B cell (primary cell): Measurements from ENCODE around the gene HAGHL. TPM values are rescaled to one million over a fixed set of nuclear protein-coding genes. Genes with fewer than 3 reads are reported as not detected.

ENCODE experiments used
- ATAC-seq: fragments of 200-7000 bp; cut with Tn5 transposase; one replicate; pipeline ENCODE4 v1.10.0; 2021; ENCODE audit warnings: low read depth, mild to moderate bottlenecking, moderate number of reproducible peaks, moderate library complexity
- CTCF ChIA-PET: fragments of 350-600 bp; sonication (Branson Sonifier 250); formaldehyde crosslinking; loops from one replicate; lab custom pipeline; 2021; ENCODE audit warnings: antibody characterized with exemption, inconsistent platforms; lab: Charles Lee
- POLR2A ChIA-PET: fragments of 350-600 bp; sonication (Branson Sonifier 250); formaldehyde crosslinking; loops from one replicate; lab custom pipeline; 2021; ENCODE audit warnings: antibody characterized with exemption; lab: Charles Lee
- DNase-seq: peaks from one replicate; pipeline ENCODE4 v3.0.0; 2013
- H2AFZ ChIP-seq: 2 replicates; pipeline ENCODE4 v1.6.1; 2012; ENCODE audit warnings: mild to moderate bottlenecking, low read depth, low read length; ENCODE audit not compliant: insufficient read depth, poor library complexity, severe bottlenecking
- H3K27ac ChIP-seq, 2 donors: 1 replicate in 1 of 2; 2 replicates in 1 of 2; pipeline ENCODE4 v1.5.1; 2012 to 2013; ENCODE audit warnings: low read length in 2 of 2, mild to moderate bottlenecking in 2 of 2, moderate library complexity in 1 of 2
- H3K27me3 ChIP-seq, 4 experiments: fragments of 200-600 bp in 1 of 4; sonication (generic) in 1 of 4; replicated peaks in 1 of 4; 1 replicate in 2 of 4; 2 replicates in 2 of 4; pipeline versions ENCODE4 v1.6.1 to v1.7.0; 2013 to 2016; ENCODE audit warnings: low read length in 3 of 4, mild to moderate bottlenecking in 2 of 4, mixed read lengths in 1 of 4, moderate library complexity in 1 of 4; ENCODE audit not compliant: insufficient read depth in 4 of 4, control insufficient read depth in 3 of 4; ENCODE audit errors: control extremely low read depth in 1 of 4
- H3K36me3 ChIP-seq, 2 experiments: replicated peaks in 1 of 2; 1 replicate in 1 of 2; 2 replicates in 1 of 2; pipeline versions ENCODE4 v1.6.1 to v1.7.1; 2013; ENCODE audit warnings: low read length in 1 of 2; ENCODE audit not compliant: insufficient read depth in 2 of 2, control insufficient read depth in 1 of 2; ENCODE audit errors: control extremely low read depth in 1 of 2, extremely low read depth in 1 of 2
- H3K4me1 ChIP-seq, 2 donors: fragments of 200-600 bp in 1 of 2; sonication (generic) in 1 of 2; 1 replicate in 1 of 2; 2 replicates in 1 of 2; pipeline versions ENCODE4 v1.5.1 to v1.6.1; 2013 to 2017; ENCODE audit warnings: low read length in 2 of 2; ENCODE audit not compliant: control insufficient read depth in 2 of 2, insufficient read depth in 2 of 2
- H3K4me2 ChIP-seq: replicated peaks from 2 replicates; pipeline ENCODE3; 2012; ENCODE audit warnings: mild to moderate bottlenecking, low read depth, low read length; ENCODE audit not compliant: poor library complexity, severe bottlenecking
- H3K4me3 ChIP-seq, 5 experiments: fragments of 200-600 bp in 1 of 5; sonication (generic) in 1 of 5; 1 replicate in 3 of 5; 2 replicates in 2 of 5; pipeline versions ENCODE4 v1.5.1 to v1.7.0; 2011 to 2016; ENCODE audit warnings: low read length in 4 of 5, mild to moderate bottlenecking in 4 of 5, low read depth in 2 of 5, control low read depth in 1 of 5, moderate library complexity in 1 of 5; ENCODE audit not compliant: insufficient read depth in 1 of 5; ENCODE audit errors: control extremely low read depth in 1 of 5, extremely low read depth in 1 of 5
- H3K79me2 ChIP-seq: fragments of 200-600 bp; sonication (generic); one replicate; pipeline ENCODE4 v1.6.0; 2016; ENCODE audit warnings: low read length; ENCODE audit not compliant: control insufficient read depth, insufficient read depth
- H3K9ac ChIP-seq: fragments of 200-600 bp; sonication (generic); 2 replicates; pipeline ENCODE4 v1.6.1; 2017; ENCODE audit warnings: mild to moderate bottlenecking, low read length, moderate library complexity
- H3K9me3 ChIP-seq, 3 donors: one replicate each; pipeline versions ENCODE4 v1.6.1 to v1.7.1; 2013; ENCODE audit warnings: low read length in 2 of 3; ENCODE audit not compliant: control insufficient read depth in 2 of 3, insufficient read depth in 1 of 3; ENCODE audit errors: control extremely low read depth in 1 of 3
- H4K20me1 ChIP-seq: 2 replicates; pipeline ENCODE4 v1.6.0; 2012; ENCODE audit warnings: mild to moderate bottlenecking, low read length; ENCODE audit not compliant: insufficient read depth, control insufficient read depth, poor library complexity, severe bottlenecking
- H3K27ac Mint-ChIP-seq: one replicate; pipeline ENCODE4 v1.8.0; 2021; ENCODE audit warnings: mixed read lengths
- H3K27me3 Mint-ChIP-seq: one replicate; pipeline ENCODE4 v1.8.0; 2021; ENCODE audit warnings: mixed read lengths
- H3K4me1 Mint-ChIP-seq: one replicate; pipeline ENCODE4 v1.8.0; 2021; ENCODE audit warnings: mixed read lengths
- H3K4me3 Mint-ChIP-seq: one replicate; pipeline ENCODE4 v1.8.0; 2021; ENCODE audit warnings: mixed read lengths
- H3K9me3 Mint-ChIP-seq: one replicate; pipeline ENCODE4 v1.8.0; 2022; ENCODE audit warnings: mixed read lengths; ENCODE audit not compliant: insufficient read depth
- EZH2 ChIP-seq: IDR thresholded peaks from 2 replicates; pipeline ENCODE4 v1.6.1; 2012; ENCODE audit warnings: borderline replicate concordance, low read depth, mild to moderate bottlenecking, moderate library complexity, low read length; ENCODE audit not compliant: insufficient read depth, poor library complexity, severe bottlenecking
- WGBS: methylation state at CpG from one replicate; pipeline ENCODE4 v1.1.5; 2013; ENCODE audit warnings: missing lambda C conversion rate; ENCODE audit not compliant: insufficient coverage; 5-methylcytosine and 5-hydroxymethylcytosine counted together
- intact Hi-C: fragments of 100-400 bp; cut with micrococcal nuclease; formaldehyde crosslinking; loops from one replicate; pipeline ENCODE4 v1.10.0; 2022
- polyA plus RNA-seq: library from polyadenylated mRNA; depleted of rRNA; stranded (reverse); fragments of >200 nt; gene quantifications from 2 replicates; pipeline ENCODE4 v1.2.3, GENCODE V29; 2012
- total RNA-seq, 2 donors: library from RNA; stranded (reverse); fragments of 120-200 nt in 1 of 2; gene quantifications; 1 replicate in 1 of 2; 2 replicates in 1 of 2; pipeline versions ENCODE4 v1.2.3 to v1.2.4, GENCODE V29; 2013 to 2022
- TF ChIP-seq, protein P1 (sequence below): fragments of 200-600 bp; IDR thresholded peaks from one replicate; pipeline ENCODE4 v1.8.0; 2022; ENCODE audit warnings: antibody characterized with exemption, mild to moderate bottlenecking

HAGHL gene
- total and polyA plus RNA-seq, 2 donors (not counting 1 experiment from before 2014, with no cell fraction given) = 32.3 to 87.1 TPM

DNA sequence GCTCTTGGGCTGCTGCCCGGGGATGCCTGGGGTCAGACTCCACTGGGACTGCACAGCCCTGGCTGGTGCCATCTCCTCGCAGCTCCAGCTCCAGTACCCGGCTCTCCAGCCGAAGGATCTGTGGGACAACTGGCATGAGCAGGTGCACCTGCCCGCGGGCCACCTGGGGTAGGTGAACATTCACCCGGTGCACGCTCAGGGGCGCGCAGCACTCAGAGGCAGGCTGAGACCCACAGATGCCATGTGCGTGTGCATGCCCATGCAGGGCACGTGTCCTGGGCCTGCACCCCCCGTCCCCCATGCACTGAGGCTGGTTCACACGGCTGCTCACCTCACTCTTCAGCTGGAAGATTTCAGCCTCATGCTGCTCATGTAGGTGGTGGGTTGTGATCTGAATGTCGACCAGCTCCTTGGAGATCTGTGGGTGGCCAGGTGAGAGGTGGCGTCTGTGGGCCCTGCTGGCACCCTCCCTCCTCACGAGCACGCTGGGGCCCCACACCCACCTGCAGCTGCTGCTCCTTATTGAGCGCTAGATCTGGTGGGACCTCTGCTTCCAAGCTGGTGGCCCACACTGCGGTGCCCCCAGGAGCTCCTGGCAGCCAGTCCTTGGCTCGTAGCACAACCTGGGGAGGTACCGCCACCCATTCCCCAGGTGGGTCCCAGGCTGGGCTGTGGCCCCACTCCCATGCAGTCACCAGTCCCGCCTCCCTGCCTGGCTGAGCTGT, 1.3 kb upstream of the HAGHL start:
- peaks cover 23% of the 10 kb centered on the region for H4K20me1 ChIP-seq
- DNase-seq = peak; percentile 46
- no peak overlapping the region for H2AFZ ChIP-seq
- H3K4me2 ChIP-seq = peak overlapping the region; percentile 97
- ChIA-PET POLR2A (interaction anchor here (0.6 to 2.2 kb wide), 2 partner anchors 10 to 27 kb away, joined by 7 to 11 read pairs; partner anchors contain the start of gene METRN), CTCF (interaction anchor here (0.9 to 1.5 kb wide), 3 partner anchors 10 to 13 kb away, joined by 3 to 8 read pairs (median 5); partner anchors contain the start of gene METRN)
- WGBS = 87% methylated on average over 23 of the region's 23 CpGs
- H3K79me2 ChIP-seq = no peaks in the 10 kb centered on the region
- no peak overlapping the region for H3K4me3 ChIP-seq
- H3K9me3 ChIP-seq = peaks cover 0 to 3% (median 0%) of the 10 kb centered on the region in 3 donors
- no peak for ATAC-seq
- peak overlapping the region in 1 of 2 donors; percentile 33 for H3K27ac ChIP-seq
- Mint-ChIP-seq H3K9me3 (no peaks in the 10 kb centered on the region), H3K4me3 (peak overlapping the region; percentile 79), H3K27ac (peak overlapping the region; percentile 20), H3K27me3 (no peaks in the 10 kb centered on the region), H3K4me1 (peaks cover 19% of the 10 kb centered on the region)
- no peak overlapping the region for H3K9ac ChIP-seq
- H3K4me1 ChIP-seq = peaks cover 17 to 38% of the 10 kb centered on the region in 2 donors
- peaks cover 0 to under 1% of the 10 kb centered on the region in 2 experiments for H3K36me3 ChIP-seq
- TF ChIP-seq, protein P1, sequence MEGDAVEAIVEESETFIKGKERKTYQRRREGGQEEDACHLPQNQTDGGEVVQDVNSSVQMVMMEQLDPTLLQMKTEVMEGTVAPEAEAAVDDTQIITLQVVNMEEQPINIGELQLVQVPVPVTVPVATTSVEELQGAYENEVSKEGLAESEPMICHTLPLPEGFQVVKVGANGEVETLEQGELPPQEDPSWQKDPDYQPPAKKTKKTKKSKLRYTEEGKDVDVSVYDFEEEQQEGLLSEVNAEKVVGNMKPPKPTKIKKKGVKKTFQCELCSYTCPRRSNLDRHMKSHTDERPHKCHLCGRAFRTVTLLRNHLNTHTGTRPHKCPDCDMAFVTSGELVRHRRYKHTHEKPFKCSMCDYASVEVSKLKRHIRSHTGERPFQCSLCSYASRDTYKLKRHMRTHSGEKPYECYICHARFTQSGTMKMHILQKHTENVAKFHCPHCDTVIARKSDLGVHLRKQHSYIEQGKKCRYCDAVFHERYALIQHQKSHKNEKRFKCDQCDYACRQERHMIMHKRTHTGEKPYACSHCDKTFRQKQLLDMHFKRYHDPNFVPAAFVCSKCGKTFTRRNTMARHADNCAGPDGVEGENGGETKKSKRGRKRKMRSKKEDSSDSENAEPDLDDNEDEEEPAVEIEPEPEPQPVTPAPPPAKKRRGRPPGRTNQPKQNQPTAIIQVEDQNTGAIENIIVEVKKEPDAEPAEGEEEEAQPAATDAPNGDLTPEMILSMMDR = no peak
- TF ChIP-seq EZH2 = no peak
- no peaks in the 10 kb centered on the region for H3K27me3 ChIP-seq
- intact Hi-C loops = loop anchor here (5.0 kb wide), 1 partner anchor 887 kb away; the partner anchor contains the start of genes CRAMP1 and IFT140

DNA sequence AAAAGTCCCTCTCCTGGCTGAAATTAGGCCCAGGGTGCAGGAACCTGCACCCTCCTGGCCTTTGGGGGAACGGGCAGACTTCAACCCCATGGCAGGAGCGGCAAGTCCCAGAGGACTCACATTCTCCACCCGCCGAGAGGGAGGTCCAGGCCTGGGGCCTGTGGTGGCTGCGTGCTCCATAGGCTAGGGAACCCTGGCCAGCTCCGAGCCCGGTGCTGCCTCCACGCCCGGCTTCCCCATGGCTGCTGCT, 793 bp upstream of the HAGHL start:
- Mint-ChIP-seq H3K27ac (no peak overlapping the region), H3K27me3 (no peaks in the 10 kb centered on the region), H3K4me3 (peak overlapping the region; percentile 79), H3K9me3 (no peaks in the 10 kb centered on the region), H3K4me1 (peaks cover 19% of the 10 kb centered on the region)
- no peaks in the 10 kb centered on the region for H3K27me3 ChIP-seq
- H3K27ac ChIP-seq = peak overlapping the region; percentile 19 to 33
- ATAC-seq (no peak), DNase-seq (peak; percentile 50)
- POLR2A ChIA-PET = interaction anchor here (0.6 to 2.2 kb wide), 2 partner anchors 11 to 28 kb away, joined by 7 to 11 read pairs; partner anchors contain the start of gene METRN
- peaks cover 0 to 5% of the 10 kb centered on the region in 2 experiments for H3K36me3 ChIP-seq
- 35% methylated on average over 9 of the region's 9 CpGs for WGBS
- H3K9me3 ChIP-seq = peaks cover 0 to 3% (median 0%) of the 10 kb centered on the region in 3 donors
- intact Hi-C loops = loop anchor here (5.0 kb wide), 1 partner anchor 886 kb away; the partner anchor contains the start of genes CRAMP1 and IFT140
- TF ChIP-seq, protein P1 = no peak
- TF ChIP-seq EZH2 = no peak
- H3K4me2 ChIP-seq = peak overlapping the region; percentile 97
- H2AFZ ChIP-seq = peak overlapping the region; percentile 62
- CTCF ChIA-PET = interaction anchor here (1.5 kb wide), 1 partner anchor 10 kb away, joined by 8 read pairs; no protein-coding TSS in a partner anchor
- H3K9ac ChIP-seq = peak overlapping the region; percentile 86
- peaks cover 17 to 36% of the 10 kb centered on the region in 2 donors for H3K4me1 ChIP-seq
- no peaks in the 10 kb centered on the region for H3K79me2 ChIP-seq
- H4K20me1 ChIP-seq = peaks cover 23% of the 10 kb centered on the region
- peak overlapping the region in 2 of 5 experiments; percentile 44 to 77 for H3K4me3 ChIP-seq
